Ovary (tissue), 9 donors: ENCODE data around the gene DAB2IP. TPM values are rescaled to one million over a fixed set of nuclear protein-coding genes. Genes with fewer than 3 reads are reported as not detected.

Experiments
- DNase-seq, 5 donors: peaks; one replicate each; pipeline ENCODE4 v3.0.0-alpha.2; 2019 to 2020
- H3K27ac ChIP-seq, 2 donors: fragments of 200-600 bp; one replicate each; pipeline versions ENCODE4 v1.5.1 to v1.8.0; 2019 to 2022
- H3K27me3 ChIP-seq: fragments of 200-600 bp; one replicate; pipeline ENCODE4 v1.8.0; 2022
- H3K36me3 ChIP-seq: fragments of 200-600 bp; sonication (generic); one replicate; pipeline ENCODE4 v1.5.1; 2019
- H3K4me1 ChIP-seq: one replicate; pipeline ENCODE4 v1.8.1; 2013; ENCODE audit warnings: mild to moderate bottlenecking, moderate library complexity; ENCODE audit not compliant: insufficient read depth
- H3K4me3 ChIP-seq: fragments of 200-600 bp; sonication (generic); one replicate; pipeline ENCODE4 v1.5.1; 2017
- H3K9me3 ChIP-seq, 2 donors: fragments of 200-600 bp in 1 of 2; sonication (generic) in 1 of 2; one replicate each; pipeline versions ENCODE4 v1.5.1 to v1.8.1; 2013 to 2019; ENCODE audit warnings: mild to moderate bottlenecking in 1 of 2, moderate library complexity in 1 of 2
- CTCF ChIP-seq, 3 donors: fragments of 450-650 bp in 2 of 3; fragments of 200-600 bp in 1 of 3; IDR thresholded peaks; one replicate each; pipeline versions ENCODE4 v1.5.1 to v1.8.0; 2016 to 2022; ENCODE audit warnings: antibody characterized with exemption in 3 of 3, mild to moderate bottlenecking in 1 of 3
- EP300 ChIP-seq: sonication (generic); formaldehyde crosslinking; IDR thresholded peaks from one replicate; pipeline ENCODE4 v1.6.1; 2017; ENCODE audit warnings: antibody characterized with exemption
- POLR2A ChIP-seq: fragments of 450-650 bp; IDR thresholded peaks from one replicate; pipeline ENCODE4 v1.6.1; 2017; ENCODE audit warnings: antibody characterized with exemption, mild to moderate bottlenecking, moderate library complexity
- WGBS, 3 donors: extraction: QIAGEN DNeasy Blood & Tissue Kit in 1 of 3; methylation state at CpG; one replicate each; pipeline versions ENCODE4 v1.1.5 to v1.1.7; 2013 to 2017; 5-methylcytosine and 5-hydroxymethylcytosine counted together
- intact Hi-C, 4 donors: fragments of 100-400 bp; cut with DNase I; formaldehyde crosslinking; loops; one replicate each; pipeline versions ENCODE4 v1.11.0 to v1.15.1; 2022 to 2023
- polyA plus RNA-seq, 2 donors: library from polyadenylated mRNA; stranded (reverse); fragments of 200-250 nt in 1 of 2; fragments of 350-450 nt in 1 of 2; fragmentation: Illumina TruSeq in 1 of 2; extraction: RNeasy Lipid Tissue Mini Kit (QIAGEN cat#74804) in 1 of 2; gene quantifications; one replicate each; pipeline ENCODE4 v1.2.3, GENCODE V29; 2013 to 2014
- total RNA-seq, 7 donors: library from RNA; depleted of rRNA in 2 of 7; stranded (reverse); fragments of >200 nt in 2 of 7; fragmentation: NEBNext Ultra II Directional in 3 of 7; extraction: Animal tissue kit (Norgen Biotek cat#: 25700) in 3 of 7; gene quantifications; one replicate each; pipeline versions ENCODE4 v1.1.0 to v1.2.4, GENCODE V29; 2016 to 2023
- donor health status: DM: no; HTN: no; CAD: no; lungs with moderate emphysema.
- donor health status: DM: no; HTN: no; CAD: no.
- donor health status: Bipolar disorder and iron deficiency.
- donor health status: DM: yes; HTN: yes; CAD: no.
- donor health status: DM: no; HTN: no; CAD: no.
- donor health status: DM: yes; HTN: yes; CAD: no.

Gene DAB2IP
- total and polyA plus RNA-seq, 9 donors, result 9.3 to 95.0 (median 70.6) TPM

DNA sequence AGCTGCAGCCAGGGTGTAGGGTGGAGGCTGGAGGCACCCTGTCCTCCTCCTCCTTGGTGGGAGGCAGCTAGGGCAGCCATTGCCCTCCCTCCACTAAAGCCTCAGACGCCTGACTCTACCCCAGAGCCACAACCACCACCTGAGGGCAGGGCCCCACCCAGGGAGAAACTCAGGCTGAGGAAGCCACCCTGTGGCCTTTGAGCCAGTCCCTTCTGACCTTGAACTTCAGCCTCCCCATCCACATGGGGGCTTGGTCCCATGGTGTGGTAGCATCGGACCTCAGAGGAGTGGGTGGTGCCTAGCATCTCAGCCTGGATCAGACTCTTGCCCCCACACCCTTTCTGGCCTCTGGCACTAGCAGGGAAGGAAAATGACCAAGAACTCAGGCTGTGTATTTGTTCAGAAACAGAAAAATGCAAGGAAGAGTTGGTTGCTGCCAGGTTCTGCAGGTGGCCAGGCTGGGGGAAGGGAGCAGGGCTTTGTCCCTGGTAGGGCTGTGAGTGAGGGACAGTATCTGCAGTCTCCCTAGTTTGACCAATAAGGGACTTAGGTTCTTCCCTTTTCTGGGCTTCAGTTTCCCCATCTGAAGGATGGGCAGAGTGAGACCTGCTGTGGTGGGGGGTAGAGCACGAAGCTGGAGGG, 3.2 kb downstream of the DAB2IP start:
- 63 to 76% (median 65%) methylated on average over 3 of the region's 3 CpGs for WGBS, 3 donors
- H3K27ac ChIP-seq, result no peak overlapping the region
- H3K4me1 ChIP-seq, result peaks cover 15% of the 10 kb centered on the region
- H3K27me3 ChIP-seq, result no peaks in the 10 kb centered on the region
- intact Hi-C loops, result no loop called here
- TF ChIP-seq CTCF (IDR thresholded peaks at IDR 0.05) (no peak), POLR2A (no peak), EP300 (no peak)
- H3K9me3 ChIP-seq, result no peaks in the 10 kb centered on the region
- DNase-seq, result peak in 1 of 5 donors; percentile 17
- H3K4me3 ChIP-seq, result no peak overlapping the region
- no peaks in the 10 kb centered on the region for H3K36me3 ChIP-seq

DNA sequence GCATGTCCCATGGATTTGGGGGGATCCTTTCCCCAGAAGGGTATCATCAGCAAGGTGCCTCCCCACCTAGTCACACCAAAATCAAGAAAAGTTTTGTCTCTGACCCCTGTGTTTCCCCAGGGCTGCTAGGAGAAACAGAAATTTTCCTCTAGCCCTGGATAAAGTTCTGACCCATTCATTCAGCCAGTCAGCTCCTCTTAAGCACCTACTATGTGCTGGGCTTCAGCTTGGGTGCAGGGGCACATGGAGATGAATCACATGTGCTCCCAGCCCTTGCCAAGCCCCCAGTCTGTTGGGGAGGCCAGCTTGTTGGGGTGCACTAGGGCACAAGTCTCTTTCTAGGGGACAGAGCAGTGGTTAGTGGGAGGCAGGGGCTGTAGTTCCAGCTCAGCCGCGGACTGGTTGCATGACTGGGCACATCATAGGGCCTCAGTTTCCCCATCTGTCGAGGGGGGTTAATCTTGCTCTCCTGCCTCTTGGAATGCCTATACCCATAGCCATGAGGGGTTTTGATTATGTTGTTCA, 3.9 kb downstream of the DAB2IP start:
- Histone ChIP-seq H3K27ac (no peak overlapping the region), H3K36me3 (no peaks in the 10 kb centered on the region), H3K4me3 (no peak overlapping the region), H3K9me3 (no peaks in the 10 kb centered on the region), H3K27me3 (no peaks in the 10 kb centered on the region), H3K4me1 (peaks cover 12% of the 10 kb centered on the region)
- no peak for DNase-seq
- TF ChIP-seq POLR2A (no peak), CTCF (IDR thresholded peaks at IDR 0.05) (no peak), EP300 (no peak)
- intact Hi-C loops, result no loop called here
- 84 to 91% (median 85%) methylated on average over 3 of the region's 3 CpGs for WGBS, 3 donors

DNA sequence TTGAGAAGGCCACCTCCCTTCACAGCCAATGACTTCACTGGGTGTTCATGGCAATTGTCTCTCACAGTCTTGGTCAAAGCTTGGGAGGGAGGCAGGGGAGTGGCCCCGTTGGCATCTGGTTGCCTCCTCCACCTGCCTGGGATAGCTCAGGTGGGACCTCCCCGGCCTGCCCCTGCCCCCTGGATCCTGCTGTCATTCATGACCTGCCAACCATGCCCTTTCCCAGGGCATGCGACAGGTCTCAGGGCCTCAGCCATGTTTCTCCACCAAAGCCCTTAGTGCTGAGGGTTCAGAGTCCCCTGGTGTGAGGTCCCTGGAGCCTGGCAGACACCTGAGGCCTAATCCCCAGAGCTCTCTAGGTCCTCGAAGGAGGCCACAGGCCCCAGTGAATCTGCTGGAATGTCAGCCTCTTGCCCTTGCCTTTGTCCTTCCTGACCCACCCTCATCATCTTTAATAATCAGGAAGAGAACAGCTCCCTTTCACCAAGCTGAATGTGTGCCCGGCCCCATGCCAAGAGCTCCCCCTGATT, 5.6 kb downstream of the DAB2IP start:
- H3K9me3 ChIP-seq, result no peaks in the 10 kb centered on the region
- 71 to 84% (median 76%) methylated on average over 4 to 5 of the region's 5 CpGs for WGBS, 3 donors
- H3K36me3 ChIP-seq, result no peaks in the 10 kb centered on the region
- intact Hi-C loops, result no loop called here
- peaks cover 5% of the 10 kb centered on the region for H3K4me1 ChIP-seq
- DNase-seq, result no peak
- TF ChIP-seq POLR2A (no peak), EP300 (no peak), CTCF (IDR thresholded peaks at IDR 0.05) (no peak)
- no peaks in the 10 kb centered on the region for H3K27me3 ChIP-seq
- H3K4me3 ChIP-seq, result no peak overlapping the region
- no peak overlapping the region for H3K27ac ChIP-seq

DNA sequence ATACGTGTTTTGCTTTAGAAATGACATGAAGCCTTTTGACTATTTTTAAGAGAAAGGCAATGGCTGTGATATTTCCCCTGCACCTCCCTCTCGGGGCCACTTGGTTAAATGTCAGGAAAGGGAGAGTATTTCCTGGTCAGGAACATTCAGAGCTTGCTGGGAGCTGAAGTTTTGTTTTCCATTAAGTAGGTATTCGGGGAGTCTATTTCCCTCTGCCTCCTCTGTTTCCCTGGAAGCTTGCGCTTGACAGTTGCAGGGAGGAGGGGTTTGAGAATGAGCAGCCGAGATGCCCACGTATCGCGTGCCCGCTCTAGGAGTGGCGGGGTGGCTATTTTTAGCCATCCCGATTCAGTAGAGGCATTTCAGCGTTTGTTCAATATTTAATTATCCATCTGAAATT, 6.7 kb downstream of the DAB2IP start:
- WGBS, 3 donors, result 57 to 74% (median 70%) methylated on average over 12 of the region's 12 CpGs
- Histone ChIP-seq H3K4me3 (no peak overlapping the region), H3K36me3 (no peaks in the 10 kb centered on the region), H3K4me1 (peaks cover 3% of the 10 kb centered on the region), H3K27ac (no peak overlapping the region), H3K9me3 (no peaks in the 10 kb centered on the region), H3K27me3 (no peaks in the 10 kb centered on the region)
- intact Hi-C loops, result no loop called here
- no peak for DNase-seq
- no peak for TF ChIP-seq CTCF (IDR thresholded peaks at IDR 0.05)
- no peak for TF ChIP-seq POLR2A
- TF ChIP-seq EP300, result no peak
